OCI-LY7 (cell line): Measurements from ENCODE around the gene LINGO3. TPM values are rescaled to one million over a fixed set of nuclear protein-coding genes. Genes with fewer than 3 reads are reported as not detected.

Experiments
- BruUV-seq: library from RNA; stranded (reverse); fragments of 400-500 nt; replicated peaks from 2 replicates; lab custom pipeline; 2021; lab: Mats Ljungman, UMichigan
- CTCF ChIA-PET: fragments of 300-600 bp; sonication (Branson Sonifier 250); formaldehyde crosslinking; loops from one replicate; lab custom pipeline; 2022; ENCODE audit warnings: antibody characterized with exemption; ENCODE audit not compliant: unreplicated experiment; lab: Charles Lee
- POLR2A ChIA-PET: fragments of 300-600 bp; sonication (Branson Sonifier 250); formaldehyde crosslinking; loops from one replicate; lab custom pipeline; 2022; ENCODE audit warnings: antibody characterized with exemption; lab: Charles Lee
- DNase-seq: peaks from one replicate; pipeline ENCODE4 v3.0.0-alpha.2; 2015; ENCODE audit warnings: low spot score
- H2AFZ ChIP-seq: fragments of 200-600 bp; sonication (generic), shearing (Covaris generic); 2 replicates; pipeline ENCODE4 v1.6.1; 2014; ENCODE audit warnings: mild to moderate bottlenecking, antibody characterized with exemption, low read length, moderate library complexity
- H3K27ac ChIP-seq: fragments of 200-600 bp; sonication (generic); 2 replicates; pipeline ENCODE4 v1.5.1; 2014; ENCODE audit warnings: mixed run types, low read depth, mild to moderate bottlenecking, moderate library complexity, low read length, inconsistent platforms; ENCODE audit not compliant: poor library complexity, severe bottlenecking
- H3K36me3 ChIP-seq: fragments of 200-600 bp; sonication (generic); 2 replicates; pipeline ENCODE4 v1.6.1; 2014; ENCODE audit warnings: mild to moderate bottlenecking, antibody characterized with exemption, low read length, moderate library complexity, mixed read lengths; ENCODE audit not compliant: insufficient read depth
- H3K4me1 ChIP-seq: fragments of 200-600 bp; sonication (generic); 2 replicates; pipeline ENCODE4 v1.5.1; 2014; ENCODE audit warnings: mild to moderate bottlenecking, low read length; ENCODE audit not compliant: insufficient read depth, poor library complexity, severe bottlenecking
- H3K4me2 ChIP-seq: fragments of 200-600 bp; sonication (generic); 2 replicates; pipeline ENCODE4 v1.6.1; 2014; ENCODE audit warnings: mild to moderate bottlenecking, low read length
- H3K4me3 ChIP-seq: fragments of 200-600 bp; sonication (generic); 2 replicates; pipeline ENCODE4 v1.5.1; 2014; ENCODE audit warnings: mild to moderate bottlenecking, low read depth, low read length; ENCODE audit not compliant: poor library complexity, severe bottlenecking
- H3K79me2 ChIP-seq: fragments of 200-600 bp; sonication (generic); 2 replicates; pipeline ENCODE4 v1.6.1; 2016; ENCODE audit warnings: low read depth, mild to moderate bottlenecking, low read length, moderate library complexity, mixed read lengths; ENCODE audit not compliant: insufficient read depth
- H3K9me2 ChIP-seq: fragments of 200-600 bp; sonication (generic); 2 replicates; pipeline ENCODE4 v1.6.1; 2016; ENCODE audit warnings: mild to moderate bottlenecking, low read length, mixed read lengths; ENCODE audit not compliant: insufficient read depth
- H3K9me3 ChIP-seq: fragments of 200-600 bp; sonication (generic); 2 replicates; pipeline ENCODE4 v1.6.1; 2014; ENCODE audit warnings: mild to moderate bottlenecking, mixed run types, low read length, mixed read lengths
- H4K20me1 ChIP-seq: fragments of 200-600 bp; sonication (generic); 2 replicates; pipeline ENCODE4 v1.6.1; 2014; ENCODE audit warnings: mild to moderate bottlenecking, antibody characterized with exemption, low read length, moderate library complexity, mixed read lengths; ENCODE audit not compliant: insufficient read depth
- EZH2phosphoT487 ChIP-seq: fragments of 200-600 bp; sonication (generic); IDR thresholded peaks from 2 replicates; pipeline ENCODE4 v1.6.1; 2018; ENCODE audit warnings: low read depth, borderline replicate concordance, mild to moderate bottlenecking, mixed run types, antibody characterized with exemption, low read length, moderate library complexity, mixed read lengths
- intact Hi-C: fragments of 100-400 bp; cut with micrococcal nuclease; formaldehyde crosslinking; loops from one replicate; pipeline ENCODE4 v1.10.0; 2022; ENCODE audit not compliant: unreplicated experiment
- total RNA-seq, 2 experiments: library from RNA; depleted of rRNA in 1 of 2; stranded (reverse); fragments of >200 nt in 1 of 2; shearing (Covaris generic) in 1 of 2; gene quantifications; 2 replicates each; pipeline ENCODE4 v1.2.3, GENCODE V29; 2014 to 2022
- TF ChIP-seq, protein P1 (sequence below): fragments of 200-600 bp; sonication (generic); conservative IDR thresholded peaks from 2 replicates; pipeline ENCODE4 v1.5.1; 2014; ENCODE audit warnings: mild to moderate bottlenecking, antibody characterized with exemption, low read length, moderate library complexity, mixed read lengths

LINGO3 gene
- total RNA-seq, 2 experiments from 2014 or later = 0.13 to 0.38 TPM

DNA sequence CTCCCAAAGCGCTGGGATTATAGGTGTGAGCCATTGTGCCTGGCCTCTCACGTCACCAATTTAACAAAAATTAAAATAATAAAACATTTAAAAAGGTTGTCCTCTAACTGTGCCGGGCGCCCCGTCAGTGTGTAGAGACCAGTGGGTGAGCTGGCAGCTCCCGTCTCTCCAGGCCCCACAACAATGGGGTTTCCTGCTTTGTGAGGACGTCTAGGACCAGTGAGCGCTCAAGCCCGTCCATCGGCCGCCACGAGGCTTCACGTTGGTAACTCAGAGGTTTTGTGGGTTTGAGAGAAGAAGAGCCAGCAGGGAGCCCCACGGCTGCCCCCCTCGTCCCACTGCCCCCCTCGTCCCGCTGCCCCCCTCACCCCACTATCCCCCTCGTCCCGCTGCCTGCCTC, 15.8 kb upstream of the LINGO3 start:
- Histone ChIP-seq H2AFZ (no peak overlapping the region), H3K4me2 (no peak overlapping the region)
- intact Hi-C loops = no loop called here

DNA sequence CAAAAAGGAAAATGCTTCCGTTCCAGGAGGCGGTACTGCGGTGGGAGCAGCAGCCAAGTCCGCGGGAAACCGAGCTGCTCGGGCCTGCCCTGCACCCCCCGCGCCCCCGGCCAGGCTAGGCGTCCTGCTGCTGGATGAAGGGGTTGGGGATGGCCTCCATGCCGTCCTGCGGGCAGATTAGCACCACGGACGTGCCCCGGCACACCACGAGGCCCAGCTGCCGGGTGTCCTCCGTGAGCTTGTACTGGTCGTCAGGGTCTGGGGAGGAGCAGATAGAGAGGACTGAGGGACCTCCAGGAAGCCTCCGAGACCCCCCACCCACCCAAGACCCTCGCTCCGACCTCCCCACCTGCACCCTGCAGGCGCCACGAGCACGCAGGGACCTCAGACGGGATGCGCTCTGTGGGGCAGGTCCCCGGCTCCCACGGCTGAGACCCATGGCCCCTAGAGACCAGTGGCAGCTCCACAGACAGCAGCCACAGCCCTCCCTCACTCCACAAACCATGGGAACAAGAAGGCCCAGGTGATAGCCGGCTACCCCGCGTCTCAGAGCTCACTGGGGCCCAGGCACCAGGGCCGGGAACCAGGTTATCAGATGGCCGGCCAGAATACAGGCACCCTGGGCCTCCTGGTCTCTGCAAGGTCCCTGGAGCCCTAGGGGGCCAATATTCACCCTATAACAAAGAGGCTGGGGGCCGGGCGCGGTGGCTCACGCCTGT, 13.8 kb upstream of the LINGO3 start:
- H3K4me1 ChIP-seq = peaks cover 32% of the 10 kb centered on the region

More for the DNA sequence above, 15.8 kb upstream of the LINGO3 start:
- H3K9me3 ChIP-seq = no peaks in the 10 kb centered on the region
- ChIA-PET CTCF (no interaction called here), POLR2A (no interaction called here)
- no peak overlapping the region for H3K27ac ChIP-seq
- H3K36me3 ChIP-seq = peaks cover 61% of the 10 kb centered on the region
- H4K20me1 ChIP-seq = no peaks in the 10 kb centered on the region; the same call in 1 of the 2 replicates
- no peak for DNase-seq
- no peaks in the 10 kb centered on the region for H3K9me2 ChIP-seq
- peaks cover 31% of the 10 kb centered on the region for H3K4me1 ChIP-seq
- no peak for TF ChIP-seq EZH2phosphoT487
- TF ChIP-seq, protein P1, sequence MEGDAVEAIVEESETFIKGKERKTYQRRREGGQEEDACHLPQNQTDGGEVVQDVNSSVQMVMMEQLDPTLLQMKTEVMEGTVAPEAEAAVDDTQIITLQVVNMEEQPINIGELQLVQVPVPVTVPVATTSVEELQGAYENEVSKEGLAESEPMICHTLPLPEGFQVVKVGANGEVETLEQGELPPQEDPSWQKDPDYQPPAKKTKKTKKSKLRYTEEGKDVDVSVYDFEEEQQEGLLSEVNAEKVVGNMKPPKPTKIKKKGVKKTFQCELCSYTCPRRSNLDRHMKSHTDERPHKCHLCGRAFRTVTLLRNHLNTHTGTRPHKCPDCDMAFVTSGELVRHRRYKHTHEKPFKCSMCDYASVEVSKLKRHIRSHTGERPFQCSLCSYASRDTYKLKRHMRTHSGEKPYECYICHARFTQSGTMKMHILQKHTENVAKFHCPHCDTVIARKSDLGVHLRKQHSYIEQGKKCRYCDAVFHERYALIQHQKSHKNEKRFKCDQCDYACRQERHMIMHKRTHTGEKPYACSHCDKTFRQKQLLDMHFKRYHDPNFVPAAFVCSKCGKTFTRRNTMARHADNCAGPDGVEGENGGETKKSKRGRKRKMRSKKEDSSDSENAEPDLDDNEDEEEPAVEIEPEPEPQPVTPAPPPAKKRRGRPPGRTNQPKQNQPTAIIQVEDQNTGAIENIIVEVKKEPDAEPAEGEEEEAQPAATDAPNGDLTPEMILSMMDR = no peak
- H3K79me2 ChIP-seq = peaks cover 33% of the 10 kb centered on the region
- no peak overlapping the region for H3K4me3 ChIP-seq
- no TSS peak for BruUV-seq

More for the DNA sequence above, 13.8 kb upstream of the LINGO3 start:
- no peak overlapping the region for H3K4me3 ChIP-seq
- H3K4me2 ChIP-seq = no peak overlapping the region
- BruUV-seq = no TSS peak
- H2AFZ ChIP-seq = no peak overlapping the region
- H3K9me2 ChIP-seq = no peaks in the 10 kb centered on the region
- ChIA-PET POLR2A (no interaction called here), CTCF (interaction anchor here (0.6 kb wide), 1 partner anchor 776 kb away, joined by 8 read pairs; no protein-coding TSS in a partner anchor)
- intact Hi-C loops = no loop called here
- peaks cover 55% of the 10 kb centered on the region for H3K36me3 ChIP-seq
- H3K79me2 ChIP-seq = peaks cover 16% of the 10 kb centered on the region
- H3K9me3 ChIP-seq = no peaks in the 10 kb centered on the region
- no peaks in the 10 kb centered on the region; the same call in 1 of the 2 replicates for H4K20me1 ChIP-seq
- TF ChIP-seq EZH2phosphoT487 = no peak
- TF ChIP-seq, protein P1 = no peak
- no peak for DNase-seq
- H3K27ac ChIP-seq = no peak overlapping the region
